Measurements from ENCODE around the gene TSHZ2.

Gene TSHZ2

DNA sequence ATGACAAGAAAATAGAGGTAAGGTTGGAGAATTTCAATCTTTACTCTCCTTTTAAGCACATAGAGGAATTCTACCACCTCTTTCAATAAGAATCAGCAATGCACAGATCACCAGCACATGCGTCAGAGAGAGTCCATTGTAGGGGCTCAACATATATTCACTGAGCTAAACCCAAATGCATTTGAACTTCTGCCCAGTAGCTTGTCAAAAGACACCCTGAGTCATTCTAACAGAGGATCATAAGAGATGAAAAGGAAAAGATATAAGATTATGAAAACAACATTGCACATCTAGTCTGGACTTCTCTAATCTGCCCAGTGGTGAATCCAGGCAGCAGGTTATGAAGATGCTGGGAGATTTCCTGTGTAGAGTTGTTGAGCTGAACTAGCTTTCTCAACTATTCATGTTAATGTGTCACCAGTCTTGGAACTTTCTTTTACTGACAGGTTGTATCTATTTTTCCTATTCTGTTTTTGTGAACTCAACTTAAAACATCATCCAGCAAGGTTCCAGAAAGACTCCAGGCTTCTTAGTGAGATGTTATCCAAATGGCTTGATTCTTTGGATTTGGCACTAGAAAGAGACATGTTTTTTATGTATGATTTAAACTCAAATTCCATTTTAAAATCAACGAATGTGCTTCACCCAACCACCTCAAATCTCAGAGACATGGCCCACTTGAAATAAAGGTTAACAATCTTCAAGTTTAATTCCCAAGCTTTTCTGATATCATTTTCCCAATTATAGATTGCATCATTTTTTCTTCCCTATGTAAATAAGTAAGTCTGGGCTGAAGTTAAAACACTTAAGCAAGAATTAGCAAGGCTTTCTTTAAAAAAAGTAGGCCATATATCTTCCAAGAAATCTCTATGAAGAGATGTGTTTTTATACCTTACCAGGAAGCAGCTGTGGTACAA is 89.3 kb downstream of the TSHZ2 start:
- no peak for DNase-seq (ENCODE audit: low read depth)

DNA sequence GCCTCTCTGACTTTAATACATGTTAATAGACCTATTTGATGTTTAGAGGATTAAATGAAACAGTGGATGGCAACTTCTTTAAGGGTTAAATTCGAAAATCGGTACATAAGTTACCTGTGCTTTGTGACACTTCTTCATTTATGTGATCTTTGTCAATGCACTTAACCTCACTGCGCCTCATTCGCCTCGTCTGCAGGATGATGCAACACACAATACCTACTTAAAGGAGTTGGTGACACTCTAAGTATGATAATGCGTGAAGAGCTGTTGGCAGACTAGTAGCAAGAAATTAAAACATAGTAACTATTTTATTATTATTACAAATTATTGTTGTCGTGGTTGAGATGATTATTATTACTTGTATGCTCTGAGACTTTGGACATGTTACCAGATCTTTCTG is 92.8 kb downstream of the TSHZ2 start:
- DNase-seq (ENCODE audit: low read depth) = no peak

GRCh38 chr20:53068241-53068640 is 96.1 kb downstream of the TSHZ2 start:
- DNase-seq (ENCODE audit: low read depth) = no peak

DNA sequence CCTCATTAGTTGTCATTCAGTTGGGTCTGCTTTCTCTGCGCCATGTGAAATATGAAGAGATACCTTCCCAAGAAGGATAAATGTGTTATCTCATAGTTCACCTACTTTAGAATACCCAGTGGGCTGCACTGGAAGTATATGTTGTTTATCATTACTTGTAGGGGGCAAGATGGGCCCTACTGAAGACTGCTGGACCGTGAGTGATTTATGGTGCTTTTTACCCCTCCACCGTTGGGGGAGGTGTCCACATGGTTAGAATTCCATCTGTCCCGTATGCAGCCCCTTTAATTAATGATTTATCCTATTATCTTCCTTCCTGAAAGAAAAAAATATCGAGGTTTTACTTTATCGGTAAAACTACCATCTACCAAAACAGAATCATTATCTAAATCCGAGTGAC is 97.0 kb downstream of the TSHZ2 start:
- no peak for DNase-seq (ENCODE audit: low read depth)

DNA sequence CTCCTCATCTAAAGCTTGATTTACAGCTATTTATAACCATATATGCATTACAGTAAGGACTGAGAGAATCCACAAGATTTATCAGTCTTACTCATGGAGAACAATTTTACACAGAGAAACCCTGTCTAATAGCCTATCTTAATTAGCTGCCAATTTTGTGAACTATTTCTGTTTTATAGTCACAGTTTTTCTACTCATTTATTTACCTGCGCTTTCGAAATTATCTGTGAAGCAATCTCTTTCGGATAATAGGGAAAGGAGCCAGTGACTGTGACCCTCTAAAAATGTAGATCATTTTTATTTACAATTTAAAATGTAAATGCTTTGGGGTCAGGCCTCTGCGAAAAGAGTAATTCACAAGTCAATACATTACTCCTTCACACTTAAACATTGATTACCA is 98.1 kb downstream of the TSHZ2 start:
- no peak for DNase-seq (ENCODE audit: low read depth)

GRCh38 chr20:53070706-53071392 is 98.7 kb downstream of the TSHZ2 start:
- no peak for DNase-seq (ENCODE audit: low read depth)

GRCh38 chr20:53071833-53072232 is 99.7 kb downstream of the TSHZ2 start:
- DNase-seq (ENCODE audit: low read depth) = no peak

DNA sequence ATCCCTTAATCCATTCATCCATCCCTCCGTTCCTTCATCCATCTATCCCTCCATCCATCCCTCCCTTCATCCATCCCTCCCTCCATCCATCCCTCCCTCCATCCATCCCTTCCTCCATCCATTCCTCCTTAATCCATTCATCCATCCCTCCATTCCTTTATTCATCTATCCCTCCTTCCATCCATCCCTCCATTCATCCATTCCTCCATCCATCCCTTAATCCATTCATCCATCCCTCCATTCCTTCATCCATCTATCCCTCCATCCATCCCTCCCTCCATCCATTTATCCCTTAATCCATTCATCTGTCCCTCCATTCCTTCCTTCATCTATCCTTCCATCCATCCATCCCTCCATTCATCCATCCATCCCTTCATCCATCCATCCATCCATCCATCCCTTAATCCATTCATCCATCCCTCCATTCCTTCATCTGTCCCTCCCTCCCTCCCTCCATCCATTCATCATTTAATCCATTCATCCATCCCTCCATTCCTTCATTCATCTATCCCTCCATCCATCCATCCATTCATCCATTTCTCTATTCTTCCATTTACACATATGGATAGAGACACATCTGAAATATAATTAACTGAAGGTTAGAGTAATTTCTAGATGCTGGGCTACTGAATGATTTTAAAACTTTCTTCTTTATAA is 100.9 kb downstream of the TSHZ2 start:
- DNase-seq (ENCODE audit: low read depth) = no peak

GRCh38 chr20:53073636-53074415 is 101.7 kb downstream of the TSHZ2 start:
- no peak for DNase-seq (ENCODE audit: low read depth)

- DNase-seq (ENCODE audit: low read depth) = no peak
Observed at GRCh38 chr20:53074811-53075314, 102.7 kb downstream of the TSHZ2 start.

DNA sequence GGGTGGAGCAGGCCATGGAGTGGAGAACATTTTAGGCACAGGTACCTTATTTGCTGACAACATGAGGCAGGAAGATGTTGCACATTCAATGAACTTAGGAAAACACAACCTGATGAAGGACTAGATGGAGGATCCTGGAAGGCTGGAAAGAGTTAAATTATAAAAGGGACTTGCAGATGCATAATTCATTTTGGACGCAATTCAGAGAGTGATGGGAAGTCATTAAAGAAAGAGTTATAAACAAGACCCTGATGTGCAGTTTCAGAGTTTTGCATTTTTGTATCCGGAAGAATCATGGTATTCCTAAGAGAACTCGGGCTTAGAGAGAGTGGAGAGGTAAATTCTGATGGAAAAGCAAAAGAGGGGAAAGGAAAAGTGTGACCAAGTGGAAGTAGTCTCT is 104.5 kb downstream of the TSHZ2 start:
- no peak for DNase-seq (ENCODE audit: low read depth)

DNA sequence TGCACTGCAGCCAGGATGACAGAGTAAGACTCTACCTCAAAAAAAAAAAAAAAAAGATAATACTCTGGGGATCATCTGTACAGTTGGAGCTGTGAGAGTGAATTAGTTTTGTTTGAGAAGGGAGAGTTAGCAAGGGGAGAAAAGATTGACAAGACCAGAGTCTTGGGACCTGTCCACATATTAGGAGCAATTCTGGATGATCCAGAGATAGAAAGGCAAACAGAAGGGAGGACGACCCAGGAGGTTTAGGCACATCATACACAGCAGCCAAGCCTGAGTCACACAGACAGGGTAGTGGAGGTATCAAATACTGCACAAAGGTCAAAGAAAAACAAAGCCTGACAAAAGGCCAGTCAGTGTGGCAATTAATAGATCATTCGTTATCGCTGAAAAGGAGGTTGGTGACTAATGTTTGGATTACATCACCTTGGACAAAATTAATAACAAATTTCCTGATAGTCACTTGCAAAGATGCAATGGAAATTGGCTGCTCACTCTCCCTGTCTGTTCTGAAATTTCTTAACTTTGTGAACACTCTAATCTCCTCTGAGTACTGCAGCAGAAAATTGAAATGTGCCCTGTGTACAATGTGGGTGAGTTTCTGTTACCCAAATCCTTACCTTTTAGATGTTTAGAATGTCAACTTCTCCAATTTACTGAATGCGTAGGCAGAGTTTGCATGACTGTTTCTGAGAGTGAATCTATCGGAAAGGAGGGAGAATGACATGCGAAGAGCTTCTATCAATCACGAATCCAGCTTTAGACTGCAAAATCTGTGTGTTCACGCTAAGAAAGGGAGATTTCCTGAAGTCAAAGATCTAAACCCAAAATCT is 105.4 kb downstream of the TSHZ2 start:
- no peak for DNase-seq (ENCODE audit: low read depth)

DNA sequence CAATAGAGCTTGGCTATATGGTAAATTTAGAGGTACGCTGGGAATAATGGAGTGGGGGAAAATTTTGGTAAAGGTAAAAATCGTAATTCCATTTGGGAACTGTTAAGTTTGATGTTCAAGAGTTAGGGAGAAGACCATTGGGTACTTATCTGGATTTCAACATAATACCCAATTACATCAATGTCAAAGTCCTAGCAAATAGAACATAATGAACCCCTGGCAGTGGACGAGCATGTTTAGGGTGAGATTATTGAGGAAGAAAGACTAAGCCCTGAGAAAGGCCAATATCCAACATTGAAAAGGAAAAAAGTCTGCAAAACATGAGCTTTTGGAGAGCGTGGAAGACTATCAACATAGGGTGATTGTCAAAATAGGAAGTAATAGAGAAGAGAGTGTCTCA is 106.6 kb downstream of the TSHZ2 start:
- no peak for DNase-seq (ENCODE audit: low read depth)

DNA sequence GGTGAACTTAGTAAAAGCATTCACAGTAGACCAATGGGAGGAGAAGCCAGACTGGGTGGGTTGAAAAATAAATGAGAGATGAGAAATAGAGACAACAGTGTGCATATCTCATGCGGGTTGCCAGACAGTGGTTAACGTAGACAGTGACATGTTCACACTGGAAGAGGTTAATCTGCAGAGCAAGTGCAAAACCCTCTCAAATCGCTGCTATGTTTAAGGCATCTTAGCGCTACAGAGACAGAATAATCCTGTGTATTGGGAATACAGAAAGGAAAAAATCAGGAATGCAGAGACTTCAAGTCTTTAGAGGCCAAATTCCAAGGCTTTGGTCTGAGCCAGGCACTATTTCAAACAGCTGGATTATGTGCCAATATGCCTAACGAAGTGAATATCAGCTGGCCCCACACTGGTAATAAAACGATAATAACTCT is 107.1 kb downstream of the TSHZ2 start:
- DNase-seq (ENCODE audit: low read depth) = no peak

DNA sequence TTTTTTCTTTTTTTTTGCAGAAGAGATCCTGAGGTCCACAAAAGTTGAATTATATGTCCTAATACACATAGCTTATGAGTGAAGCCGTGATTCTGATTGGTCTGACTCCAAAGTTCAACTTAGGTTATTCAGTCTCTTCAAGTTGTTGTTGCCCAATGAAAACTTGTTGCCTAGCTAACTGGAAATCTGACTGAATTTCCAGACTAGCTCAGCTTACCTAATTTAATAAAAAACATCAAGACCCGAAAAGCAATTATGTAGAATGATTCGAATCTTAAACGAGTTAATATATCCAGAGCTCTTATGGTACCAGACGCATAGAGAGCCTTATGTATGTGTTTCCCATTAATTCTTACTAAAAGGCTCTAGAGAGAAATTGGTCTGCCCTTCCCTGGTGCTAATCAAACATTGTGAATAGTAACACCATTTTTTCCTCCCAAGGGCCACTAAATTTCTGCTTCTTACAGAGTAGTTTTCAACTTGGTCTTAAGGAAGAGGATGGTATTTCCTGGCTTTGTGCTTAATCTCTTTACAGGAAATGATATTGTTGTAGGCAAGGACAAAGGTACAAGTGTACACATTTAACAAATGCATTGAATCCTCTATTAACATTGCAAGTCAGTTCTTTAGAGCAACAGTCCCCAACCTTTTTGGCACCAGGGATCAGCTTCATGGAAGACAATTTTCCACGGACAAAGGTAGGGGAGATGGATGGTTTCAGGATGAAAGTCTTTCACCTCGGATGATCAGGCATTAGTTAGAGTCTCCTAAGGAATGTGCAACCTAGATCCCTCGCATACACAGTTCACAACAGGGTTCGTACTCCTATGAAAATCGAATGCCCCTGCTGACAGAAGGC is 107.9 kb downstream of the TSHZ2 start:
- DNase-seq (ENCODE audit: low read depth) = no peak

GRCh38 chr20:53080687-53080962 is 108.5 kb downstream of the TSHZ2 start:
- DNase-seq (ENCODE audit: low read depth) = no peak

DNA sequence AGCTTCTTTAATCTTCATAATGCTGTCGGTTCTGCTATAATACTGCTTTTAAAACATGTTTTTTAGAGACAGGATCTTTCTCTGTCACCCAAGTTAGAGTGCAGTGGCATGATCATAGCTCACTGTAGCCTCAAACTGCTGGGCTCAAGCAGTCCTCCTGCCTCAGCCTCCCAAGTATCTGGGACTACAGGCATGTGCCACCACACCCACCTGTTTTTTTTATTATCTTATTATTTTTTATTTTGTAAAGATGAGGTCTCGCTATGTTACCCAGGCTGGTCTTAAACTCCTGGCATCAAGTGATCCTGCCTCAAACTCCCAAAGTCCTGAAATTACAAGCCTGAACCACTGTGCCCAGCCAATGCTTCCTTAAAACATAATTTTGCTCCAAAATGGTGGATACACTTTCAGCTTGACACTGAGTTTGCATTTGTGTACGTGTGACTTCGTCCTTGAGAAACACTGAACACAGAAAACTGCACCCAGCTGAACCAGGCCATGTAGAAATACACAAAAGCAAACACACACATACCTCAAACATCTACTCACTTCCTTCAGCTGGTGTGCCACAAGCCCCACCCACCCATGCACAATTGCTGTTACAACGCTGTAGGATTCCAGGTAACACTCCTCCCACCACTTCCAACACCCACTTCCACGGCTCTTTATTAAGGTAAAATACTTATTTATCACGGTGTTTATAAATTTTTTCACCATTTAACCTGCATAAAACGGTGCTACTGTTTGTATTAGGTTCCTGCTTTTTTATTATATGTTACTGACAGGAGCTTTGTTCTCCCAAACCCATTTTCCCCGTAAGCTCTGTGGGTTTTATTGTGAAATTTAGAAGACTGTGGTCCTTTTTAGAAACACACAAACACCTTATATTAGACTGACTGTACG is 109.1 kb downstream of the TSHZ2 start:
- DNase-seq (ENCODE audit: low read depth) = no peak

- DNase-seq (ENCODE audit: low read depth) = no peak
Observed at GRCh38 chr20:53081916-53082863, 110.0 kb downstream of the TSHZ2 start.

Data from CMK (cell line).